Measurements from ENCODE around the gene IGDCC3.

The IGDCC3 gene

GRCh38 chr15:65369651-65370050 lies 8.2 kb downstream of the IGDCC3 start:
- Histone ChIP-seq H4K91ac (ENCODE audit: low read length) (peak overlapping the region; percentile 77), H3K27me3 (ENCODE audit: control insufficient read depth in 1 of 2, insufficient read depth in 1 of 2, low read length in 2 of 2) (peaks cover 34 to 75% of the 10 kb centered on the region in 2 experiments), H2BK120ac (ENCODE audit: low read depth, low read length) (no peak overlapping the region), H2BK5ac (ENCODE audit: low read depth, low read length, poor library complexity, severe bottlenecking) (no peak overlapping the region), H3K9me3 (ENCODE audit: control insufficient read depth, low read length) (no peaks in the 10 kb centered on the region), H2AK5ac (ENCODE audit: low read length, severe bottlenecking) (no peak overlapping the region), H3K4me3 (ENCODE audit: insufficient read depth in 1 of 2, low read depth in 1 of 2, low read length in 2 of 2) (no peak overlapping the region), H3K4me1 (ENCODE audit: control insufficient read depth, insufficient read depth, low read depth, low read length) (peaks cover 9% of the 10 kb centered on the region), H3K14ac (ENCODE audit: low read length in 2 of 2) (no peak overlapping the region), H3K79me1 (replicated peaks; ENCODE audit: low read length, poor library complexity, severe bottlenecking) (no peaks in the 10 kb centered on the region), H3K4ac (ENCODE audit: low read depth in 1 of 2, low read length in 2 of 2) (no peak overlapping the region), H3K27ac (ENCODE audit: low read length, poor library complexity, severe bottlenecking) (no peak overlapping the region), H3K18ac (ENCODE audit: low read depth in 1 of 2, low read length in 2 of 2) (no peak overlapping the region), H2BK12ac (ENCODE audit: low read length in 2 of 2) (peak overlapping the region; percentile 11 to 24), H3K4me2 (ENCODE audit: low read length, poor library complexity, severe bottlenecking) (no peak overlapping the region), H3K23ac (ENCODE audit: low read length in 2 of 2) (no peak overlapping the region), H3K36me3 (ENCODE audit: control insufficient read depth in 1 of 2, insufficient read depth in 2 of 2, low read depth in 1 of 2, low read length in 2 of 2) (no peaks in the 10 kb centered on the region), H2BK15ac (ENCODE audit: low read depth, poor library complexity, severe bottlenecking) (no peak overlapping the region), H3K9ac (ENCODE audit: low read length) (no peak overlapping the region), H2AFZ (ENCODE audit: low read depth, low read length) (no peak overlapping the region), H4K8ac (ENCODE audit: low read length) (no peak overlapping the region)
- 88% methylated on average over 3 of the region's 3 CpGs for WGBS
- DNase-seq: no peak

GRCh38 chr15:65369212-65369547 lies 8.6 kb downstream of the IGDCC3 start:
- peak overlapping the region in 1 of 2 experiments; percentile 18 for H3K18ac ChIP-seq (ENCODE audit: low read depth in 1 of 2, low read length in 2 of 2)
- H3K4me2 ChIP-seq (ENCODE audit: low read length, poor library complexity, severe bottlenecking): no peak overlapping the region
- H3K27ac ChIP-seq (ENCODE audit: low read length, poor library complexity, severe bottlenecking): no peak overlapping the region
- no peak overlapping the region for H2BK120ac ChIP-seq (ENCODE audit: low read depth, low read length)
- H3K79me1 ChIP-seq (replicated peaks; ENCODE audit: low read length, poor library complexity, severe bottlenecking): no peaks in the 10 kb centered on the region
- no peak overlapping the region for H4K91ac ChIP-seq (ENCODE audit: low read length)
- H3K9ac ChIP-seq (ENCODE audit: low read length): no peak overlapping the region
- H2AK5ac ChIP-seq (ENCODE audit: low read length, severe bottlenecking): no peak overlapping the region
- DNase-seq: no peak
- no peak overlapping the region for H2BK5ac ChIP-seq (ENCODE audit: low read depth, low read length, poor library complexity, severe bottlenecking)
- H3K9me3 ChIP-seq (ENCODE audit: control insufficient read depth, low read length): no peaks in the 10 kb centered on the region
- H4K8ac ChIP-seq (ENCODE audit: low read length): peak overlapping the region; percentile 45
- peak overlapping the region in 1 of 2 experiments; percentile 42 for H3K4ac ChIP-seq (ENCODE audit: low read depth in 1 of 2, low read length in 2 of 2)
- no peak overlapping the region for H3K23ac ChIP-seq (ENCODE audit: low read length in 2 of 2)
- H2BK15ac ChIP-seq (ENCODE audit: low read depth, poor library complexity, severe bottlenecking): no peak overlapping the region
- no peak overlapping the region for H3K4me3 ChIP-seq (ENCODE audit: insufficient read depth in 1 of 2, low read depth in 1 of 2, low read length in 2 of 2)
- peak overlapping the region in 1 of 2 experiments; percentile 24 for H2BK12ac ChIP-seq (ENCODE audit: low read length in 2 of 2)
- no peaks in the 10 kb centered on the region for H3K36me3 ChIP-seq (ENCODE audit: control insufficient read depth in 1 of 2, insufficient read depth in 2 of 2, low read depth in 1 of 2, low read length in 2 of 2)
- H3K4me1 ChIP-seq (ENCODE audit: control insufficient read depth, insufficient read depth, low read depth, low read length): peaks cover 9% of the 10 kb centered on the region
- 65% methylated on average over 3 of the region's 3 CpGs for WGBS
- H2AFZ ChIP-seq (ENCODE audit: low read depth, low read length): no peak overlapping the region
- peaks cover 29 to 75% of the 10 kb centered on the region in 2 experiments for H3K27me3 ChIP-seq (ENCODE audit: control insufficient read depth in 1 of 2, insufficient read depth in 1 of 2, low read length in 2 of 2)
- H3K14ac ChIP-seq (ENCODE audit: low read length in 2 of 2): no peak overlapping the region

DNA sequence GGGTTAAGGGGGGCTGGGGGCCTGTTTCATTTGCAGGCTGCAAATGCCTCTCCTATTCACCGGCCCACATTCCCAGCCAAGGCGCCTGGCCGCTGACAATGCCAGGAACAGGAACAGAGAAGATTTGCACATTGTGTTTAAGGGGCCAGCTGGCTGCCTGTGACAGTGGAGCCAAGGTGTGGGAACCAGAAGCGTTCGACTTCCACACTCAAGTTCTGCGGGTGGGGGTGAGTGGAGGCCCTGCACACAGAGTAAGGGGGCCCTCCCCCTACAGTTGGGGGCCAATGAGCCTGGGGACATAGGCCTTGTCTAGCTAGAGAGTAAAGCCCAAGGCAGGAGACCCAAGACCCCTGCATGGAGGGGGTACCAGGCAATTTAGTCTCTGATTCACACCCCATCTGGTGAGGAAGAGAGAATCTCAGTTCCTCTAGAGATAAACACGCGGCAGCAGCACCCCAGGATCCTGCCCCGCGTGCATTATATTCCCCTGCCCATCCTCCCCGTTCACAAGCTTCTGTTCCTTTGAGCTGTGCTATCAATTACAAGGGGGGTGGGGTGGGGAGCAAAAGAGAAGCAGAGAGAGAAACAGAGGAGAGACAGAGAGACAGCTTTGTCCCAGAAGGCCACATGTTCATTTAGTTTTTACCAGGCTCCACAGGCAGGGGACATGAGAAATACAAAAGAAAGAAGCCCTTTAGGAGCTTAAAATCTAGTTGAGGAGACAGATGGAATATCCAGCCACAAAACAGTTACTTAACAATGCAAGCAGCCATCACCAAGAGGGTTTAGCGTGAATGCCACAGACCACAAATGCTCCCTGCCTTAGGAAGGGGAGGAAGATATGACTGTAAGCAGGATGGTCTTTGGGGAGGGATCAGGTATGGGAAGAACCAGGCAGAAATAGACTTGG lies 9.2 kb downstream of the IGDCC3 start:
- Histone ChIP-seq H3K18ac (ENCODE audit: low read depth in 1 of 2, low read length in 2 of 2) (peak overlapping the region; percentile 52 to 67), H2AFZ (ENCODE audit: low read depth, low read length) (no peak overlapping the region), H3K4me1 (ENCODE audit: control insufficient read depth, insufficient read depth, low read depth, low read length) (peaks cover 9% of the 10 kb centered on the region), H4K91ac (ENCODE audit: low read length) (peak overlapping the region; percentile 70), H2BK5ac (ENCODE audit: low read depth, low read length, poor library complexity, severe bottlenecking) (no peak overlapping the region), H3K14ac (ENCODE audit: low read length in 2 of 2) (peak overlapping the region in 1 of 2 experiments; percentile 82), H2BK120ac (ENCODE audit: low read depth, low read length) (no peak overlapping the region), H3K9ac (ENCODE audit: low read length) (no peak overlapping the region), H3K36me3 (ENCODE audit: control insufficient read depth in 1 of 2, insufficient read depth in 2 of 2, low read depth in 1 of 2, low read length in 2 of 2) (no peaks in the 10 kb centered on the region), H3K27me3 (ENCODE audit: control insufficient read depth in 1 of 2, insufficient read depth in 1 of 2, low read length in 2 of 2) (peaks cover 28 to 75% of the 10 kb centered on the region in 2 experiments), H3K23ac (ENCODE audit: low read length in 2 of 2) (no peak overlapping the region), H2BK12ac (ENCODE audit: low read length in 2 of 2) (peak overlapping the region in 1 of 2 experiments; percentile 65), H3K4me2 (ENCODE audit: low read length, poor library complexity, severe bottlenecking) (no peak overlapping the region), H3K27ac (ENCODE audit: low read length, poor library complexity, severe bottlenecking) (no peak overlapping the region), H2BK15ac (ENCODE audit: low read depth, poor library complexity, severe bottlenecking) (no peak overlapping the region), H4K8ac (ENCODE audit: low read length) (peak overlapping the region; percentile 45), H3K9me3 (ENCODE audit: control insufficient read depth, low read length) (no peaks in the 10 kb centered on the region), H3K79me1 (replicated peaks; ENCODE audit: low read length, poor library complexity, severe bottlenecking) (no peaks in the 10 kb centered on the region), H3K4ac (ENCODE audit: low read depth in 1 of 2, low read length in 2 of 2) (peak overlapping the region; percentile 13 to 42), H2AK5ac (ENCODE audit: low read length, severe bottlenecking) (no peak overlapping the region), H3K4me3 (ENCODE audit: insufficient read depth in 1 of 2, low read depth in 1 of 2, low read length in 2 of 2) (no peak overlapping the region)
- 22% methylated on average over 8 of the region's 12 CpGs for WGBS
- no peak for DNase-seq

DNA sequence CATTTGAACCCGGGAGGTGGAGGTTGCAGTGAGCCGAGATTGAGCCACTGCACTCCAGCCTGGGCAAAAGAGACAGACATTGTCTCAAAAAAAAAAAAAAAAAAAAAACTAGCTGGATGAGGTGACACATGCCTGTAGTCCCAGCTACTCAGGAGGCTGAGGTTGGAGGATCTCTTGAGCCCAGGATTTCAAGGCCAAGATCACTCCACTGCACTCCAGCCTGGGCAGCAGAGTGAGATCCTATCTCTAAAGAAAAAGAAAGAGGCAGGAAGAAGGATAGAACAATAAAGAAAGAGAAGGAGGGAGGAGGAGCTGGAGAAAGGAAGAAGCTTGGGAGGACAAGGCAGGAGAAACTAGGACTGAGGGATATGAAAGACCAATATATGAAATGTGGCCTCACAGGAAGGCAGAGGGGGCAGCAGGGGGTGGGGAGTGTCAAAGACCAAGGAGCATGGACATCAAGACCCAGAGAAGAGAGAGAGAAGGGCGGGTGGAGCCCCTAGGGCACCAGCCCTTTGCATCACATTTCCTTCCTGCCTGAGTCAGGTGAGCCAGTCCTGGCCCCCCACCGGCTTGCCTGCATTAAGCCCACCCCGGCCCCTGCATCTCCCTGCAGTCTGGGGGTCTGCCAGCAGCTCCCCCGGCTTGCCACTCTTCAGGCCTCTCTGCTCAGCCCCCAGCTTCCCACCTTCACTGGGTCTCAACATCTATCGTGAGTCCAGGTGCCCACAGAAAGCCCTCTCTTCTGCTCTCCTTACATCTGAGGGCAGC lies 11.5 kb downstream of the IGDCC3 start:
- Histone ChIP-seq H3K4ac (ENCODE audit: low read depth in 1 of 2, low read length in 2 of 2) (no peak overlapping the region), H3K79me1 (replicated peaks; ENCODE audit: low read length, poor library complexity, severe bottlenecking) (no peaks in the 10 kb centered on the region), H4K8ac (ENCODE audit: low read length) (peak overlapping the region; percentile 30), H2BK5ac (ENCODE audit: low read depth, low read length, poor library complexity, severe bottlenecking) (no peak overlapping the region), H2BK15ac (ENCODE audit: low read depth, poor library complexity, severe bottlenecking) (no peak overlapping the region), H2BK120ac (ENCODE audit: low read depth, low read length) (no peak overlapping the region), H3K4me3 (ENCODE audit: insufficient read depth in 1 of 2, low read depth in 1 of 2, low read length in 2 of 2) (no peak overlapping the region), H3K9me3 (ENCODE audit: control insufficient read depth, low read length) (no peaks in the 10 kb centered on the region), H2AFZ (ENCODE audit: low read depth, low read length) (no peak overlapping the region), H2AK5ac (ENCODE audit: low read length, severe bottlenecking) (no peak overlapping the region), H2BK12ac (ENCODE audit: low read length in 2 of 2) (peak overlapping the region in 1 of 2 experiments; percentile 19), H4K91ac (ENCODE audit: low read length) (peak overlapping the region; percentile 58), H3K36me3 (ENCODE audit: control insufficient read depth in 1 of 2, insufficient read depth in 2 of 2, low read depth in 1 of 2, low read length in 2 of 2) (no peaks in the 10 kb centered on the region), H3K27me3 (ENCODE audit: control insufficient read depth in 1 of 2, insufficient read depth in 1 of 2, low read length in 2 of 2) (peaks cover 14 to 66% of the 10 kb centered on the region in 2 experiments), H3K4me2 (ENCODE audit: low read length, poor library complexity, severe bottlenecking) (no peak overlapping the region), H3K14ac (ENCODE audit: low read length in 2 of 2) (no peak overlapping the region), H3K23ac (ENCODE audit: low read length in 2 of 2) (no peak overlapping the region), H3K4me1 (ENCODE audit: control insufficient read depth, insufficient read depth, low read depth, low read length) (peaks cover 10% of the 10 kb centered on the region), H3K9ac (ENCODE audit: low read length) (no peak overlapping the region), H3K18ac (ENCODE audit: low read depth in 1 of 2, low read length in 2 of 2) (peak overlapping the region in 1 of 2 experiments; percentile 41), H3K27ac (ENCODE audit: low read length, poor library complexity, severe bottlenecking) (no peak overlapping the region)
- no peak for DNase-seq
- 63% methylated on average over 6 of the region's 7 CpGs for WGBS

All from mesenchymal stem cell (in vitro differentiated cells and primary cell).